ENCODE results near the gene TARBP2.

The TARBP2 gene

DNA sequence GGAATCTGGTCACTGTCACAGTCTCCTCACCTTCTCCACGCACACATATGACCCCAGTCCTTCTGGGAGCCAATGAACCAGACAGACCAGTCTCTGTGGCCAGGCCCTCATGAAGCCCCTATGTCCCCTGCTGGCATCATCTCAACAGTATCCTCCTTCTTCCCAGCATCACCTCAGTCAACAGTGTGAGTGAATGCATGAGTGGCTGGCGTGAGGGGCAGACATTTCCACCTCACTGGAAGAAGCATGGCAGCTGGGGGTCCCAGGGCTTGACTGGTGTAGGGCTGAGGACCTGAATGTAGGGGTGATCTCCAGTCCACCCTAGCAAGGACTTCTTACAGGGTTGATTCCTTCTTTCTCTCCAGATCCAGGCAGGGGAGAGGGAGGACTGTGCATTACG is 3.6 kb upstream of the TARBP2 start:
- DNase-seq, result no peak

DNA sequence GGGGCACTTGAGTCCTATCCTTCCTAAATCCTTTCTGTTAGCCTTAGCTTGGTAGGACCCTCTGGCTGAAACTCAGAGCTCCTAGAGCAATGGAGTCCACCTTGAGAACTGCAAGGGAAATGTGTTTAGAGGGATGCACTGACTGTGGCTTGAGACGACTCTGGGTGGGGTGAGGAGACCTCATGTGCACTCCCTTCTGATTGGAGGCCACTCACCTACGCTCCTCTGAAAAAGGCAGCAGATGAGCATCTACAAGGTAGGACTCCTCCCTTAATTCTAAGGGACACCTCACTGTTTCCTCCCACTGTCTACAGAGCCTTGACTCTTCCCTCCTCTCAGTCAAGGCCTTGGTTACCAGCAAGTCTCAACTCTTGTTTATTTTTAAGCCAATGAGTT is 2.9 kb upstream of the TARBP2 start:
- DNase-seq, result no peak

DNA sequence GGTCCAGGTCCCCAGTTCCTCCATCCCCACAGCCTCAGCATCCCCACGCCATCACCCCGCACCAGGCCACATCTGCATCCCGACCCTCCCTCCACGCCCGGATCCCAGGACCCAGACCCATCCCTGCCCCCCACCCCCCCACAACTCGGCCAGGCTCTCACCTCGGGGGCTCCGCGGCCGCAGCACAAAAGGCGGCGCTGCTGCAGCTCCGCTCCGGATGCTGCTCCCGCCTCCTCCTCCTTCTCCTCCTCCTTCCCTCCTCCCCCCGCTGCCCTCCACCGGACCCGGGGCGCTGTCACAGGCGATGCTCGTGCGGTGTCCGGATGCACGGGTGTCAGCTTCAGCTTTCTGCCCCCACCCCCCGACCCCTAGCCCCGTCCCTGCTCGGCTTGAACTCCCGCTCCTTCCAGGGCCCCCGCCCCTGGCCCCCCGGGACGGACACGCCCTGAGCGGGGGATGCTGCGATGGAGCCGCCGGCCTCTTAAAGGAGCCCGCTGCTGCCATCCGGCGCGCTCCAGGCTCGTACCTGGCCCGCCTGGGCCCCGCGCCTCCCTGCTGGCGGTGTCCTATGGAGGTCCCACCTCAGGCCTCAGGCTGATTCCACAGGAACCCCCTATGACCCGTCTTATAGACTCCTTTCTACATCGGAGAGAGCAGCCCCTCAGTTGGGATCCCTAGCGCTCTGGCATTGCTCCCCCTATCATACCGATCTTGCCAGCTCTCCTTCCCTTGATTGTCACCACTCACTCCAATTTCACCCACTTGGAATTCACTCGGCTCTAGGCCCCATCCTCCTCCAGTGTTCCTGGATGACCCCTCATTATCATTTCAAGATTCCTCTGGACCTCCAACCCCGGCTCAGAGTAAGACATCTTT is 1.6 kb upstream of the TARBP2 start, which contains the start of gene MAP3K12:
Gene MAP3K12, minus strand, starts transcription at position 193 of the 876 bp plus-strand sequence. CDS start 12,067 bp downstream, outside the sequence.
- no peak for DNase-seq

DNA sequence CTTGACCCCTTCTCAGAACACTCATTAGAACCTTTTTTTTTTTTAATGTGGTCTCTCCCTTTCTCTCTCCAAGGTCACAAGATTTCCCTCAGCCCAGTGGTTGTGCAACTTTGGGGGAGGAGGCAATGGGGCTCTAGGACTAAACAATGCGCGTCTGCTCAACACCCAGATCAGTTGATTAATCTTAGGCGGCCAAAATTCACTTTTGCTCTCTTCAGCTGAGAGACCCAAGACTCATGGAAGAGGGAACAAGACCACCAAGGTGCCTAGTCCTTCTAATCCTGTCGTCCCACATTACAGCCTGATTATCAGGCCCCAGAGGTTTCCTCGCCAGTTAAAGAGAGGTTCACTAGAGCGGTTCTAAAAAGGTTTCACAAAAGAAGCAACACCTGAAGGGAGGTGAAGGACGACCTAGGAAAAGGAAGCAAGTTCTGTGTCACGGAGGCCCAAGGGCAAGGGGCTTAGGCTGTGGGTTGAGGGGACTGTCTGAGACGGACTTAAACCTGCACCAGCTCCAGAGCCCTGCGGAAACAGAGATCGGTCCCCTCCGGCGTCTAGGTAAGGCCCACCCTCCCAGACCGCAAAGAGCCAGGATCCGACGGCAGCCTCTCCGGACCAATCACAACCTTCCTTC is 824 bp upstream of the TARBP2 start:
- no peak for DNase-seq

DNA sequence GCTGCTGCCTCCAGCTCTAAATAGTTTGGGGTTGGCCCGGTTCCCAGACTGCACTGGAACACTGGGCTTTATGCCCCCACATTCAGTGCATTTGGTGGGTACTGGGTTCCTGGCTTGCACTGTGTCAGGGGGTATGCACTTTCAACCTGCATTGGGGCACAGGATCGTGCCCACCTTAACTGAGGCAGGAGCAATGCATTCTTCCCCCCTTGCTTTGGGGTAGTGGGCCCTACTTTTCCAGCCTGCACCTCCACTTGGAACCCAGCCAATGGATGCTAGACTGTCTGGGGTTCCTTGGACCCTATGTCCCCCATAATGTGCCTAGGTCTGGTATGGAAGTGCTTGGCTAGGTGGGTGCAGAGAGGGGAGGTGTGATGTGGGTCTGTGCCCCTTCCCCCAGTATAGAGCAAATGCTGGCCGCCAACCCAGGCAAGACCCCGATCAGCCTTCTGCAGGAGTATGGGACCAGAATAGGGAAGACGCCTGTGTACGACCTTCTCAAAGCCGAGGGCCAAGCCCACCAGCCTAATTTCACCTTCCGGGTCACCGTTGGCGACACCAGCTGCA is 615 bp downstream of the TARBP2 start:
- no peak for DNase-seq

DNA sequence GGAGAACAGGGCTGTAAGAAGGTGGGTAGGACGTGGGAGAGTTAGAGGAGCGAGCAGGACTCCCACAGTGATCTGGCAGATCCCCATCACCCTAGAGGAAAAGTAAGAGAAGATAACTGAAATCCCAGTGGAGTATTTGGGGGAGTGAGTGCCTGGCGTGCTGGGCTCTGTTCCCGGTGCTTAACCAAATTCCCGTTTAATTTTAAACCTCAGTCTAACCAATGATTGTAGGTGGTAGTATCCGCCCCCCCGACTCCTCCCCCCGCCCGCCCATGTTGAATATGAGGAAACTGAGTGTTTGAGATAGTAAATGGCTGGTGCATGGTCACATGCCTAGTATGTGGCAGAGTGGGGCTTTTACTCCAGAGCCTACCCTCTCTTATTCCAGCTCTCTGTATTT is 1.2 kb downstream of the TARBP2 start:
- DNase-seq, result no peak

DNA sequence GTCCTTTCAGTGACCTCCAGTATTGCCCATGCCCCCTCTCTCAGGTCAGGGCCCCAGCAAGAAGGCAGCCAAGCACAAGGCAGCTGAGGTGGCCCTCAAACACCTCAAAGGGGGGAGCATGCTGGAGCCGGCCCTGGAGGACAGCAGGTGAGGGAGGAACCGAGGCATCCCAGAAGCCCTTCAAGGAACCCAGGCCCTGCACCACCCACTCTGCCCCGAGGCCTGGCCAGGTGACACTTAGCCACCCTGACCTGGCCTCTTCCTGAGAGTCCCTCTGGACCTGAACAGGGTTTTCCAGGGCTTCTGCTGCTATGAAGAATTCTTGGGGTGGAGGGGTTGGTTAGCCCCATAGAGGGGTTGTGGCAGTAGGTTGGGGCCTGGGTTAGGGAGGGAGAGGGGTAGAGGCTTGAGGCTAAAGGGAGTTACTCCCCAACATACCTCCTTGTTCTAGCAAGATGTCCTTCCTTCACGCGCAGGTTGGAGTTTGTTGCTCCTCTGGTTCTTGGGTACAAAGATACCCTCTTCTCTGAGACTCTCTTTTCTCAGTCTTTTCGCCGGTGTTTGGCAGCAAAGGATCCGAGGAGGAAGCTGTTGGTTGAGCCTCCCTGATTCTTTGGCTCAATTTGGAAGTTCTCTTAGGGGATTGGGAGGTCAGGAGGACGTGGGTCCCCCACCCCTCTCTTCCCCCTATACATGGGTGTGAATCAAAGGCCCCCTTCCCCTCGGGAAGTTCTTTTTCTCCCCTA is 2.1 kb downstream of the TARBP2 start:
- no peak for DNase-seq

DNA sequence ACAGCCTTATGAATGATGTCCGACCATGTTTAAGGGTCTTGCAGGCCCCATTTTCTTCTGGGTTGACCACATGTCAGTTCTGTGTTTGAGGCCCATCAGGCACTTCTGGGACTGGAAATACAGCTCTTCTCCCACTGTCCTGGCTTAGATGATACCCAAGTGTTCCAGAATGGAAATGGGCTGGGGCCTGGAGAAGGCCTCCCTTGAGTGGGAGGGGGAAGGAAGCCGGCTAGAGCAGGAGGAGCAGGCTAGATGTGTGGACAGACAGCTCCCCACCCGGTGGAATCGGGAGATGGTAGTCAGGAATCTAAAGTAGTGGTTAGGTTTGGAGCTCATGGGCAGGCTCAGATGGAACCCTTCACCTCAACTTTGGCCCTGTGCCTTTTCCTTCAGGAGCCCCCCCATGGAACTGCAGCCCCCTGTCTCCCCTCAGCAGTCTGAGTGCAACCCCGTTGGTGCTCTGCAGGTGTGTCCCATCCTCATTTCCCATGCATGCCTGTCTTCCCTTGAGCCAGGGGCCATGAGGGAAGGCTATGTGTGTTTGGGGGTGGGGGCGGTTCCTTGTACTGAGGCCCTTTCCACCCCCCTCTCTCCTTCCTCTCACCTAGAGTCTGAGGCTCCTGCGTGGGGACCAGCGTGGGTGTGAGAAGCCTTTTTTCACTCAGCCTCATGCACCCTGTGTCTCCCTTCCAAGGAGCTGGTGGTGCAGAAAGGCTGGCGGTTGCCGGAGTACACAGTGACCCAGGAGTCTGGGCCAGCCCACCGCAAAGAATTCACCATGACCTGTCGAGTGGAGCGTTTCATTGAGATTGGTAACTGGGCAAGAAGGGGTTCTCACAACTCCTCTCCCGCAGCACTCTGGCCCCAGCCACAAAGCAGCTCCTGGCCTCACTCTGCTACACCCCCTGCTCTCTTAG is 3.2 kb downstream of the TARBP2 start:
- DNase-seq, result no peak

DNA sequence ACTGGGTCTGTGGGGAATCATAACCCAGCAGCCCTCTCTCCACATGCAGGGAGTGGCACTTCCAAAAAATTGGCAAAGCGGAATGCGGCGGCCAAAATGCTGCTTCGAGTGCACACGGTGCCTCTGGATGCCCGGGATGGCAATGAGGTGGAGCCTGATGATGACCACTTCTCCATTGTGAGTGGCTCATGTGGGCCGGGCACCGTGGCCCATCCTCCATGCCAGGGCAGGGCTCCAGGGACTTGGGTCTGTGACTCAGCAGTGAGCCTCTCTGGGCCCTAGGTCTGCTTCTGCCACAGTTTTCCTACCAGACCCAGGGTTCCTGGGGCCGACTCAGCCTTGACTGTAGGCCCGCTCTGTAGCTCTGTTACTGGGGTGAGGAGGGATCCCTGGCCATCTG is 4.0 kb downstream of the TARBP2 start:
- DNase-seq, result no peak

DNA sequence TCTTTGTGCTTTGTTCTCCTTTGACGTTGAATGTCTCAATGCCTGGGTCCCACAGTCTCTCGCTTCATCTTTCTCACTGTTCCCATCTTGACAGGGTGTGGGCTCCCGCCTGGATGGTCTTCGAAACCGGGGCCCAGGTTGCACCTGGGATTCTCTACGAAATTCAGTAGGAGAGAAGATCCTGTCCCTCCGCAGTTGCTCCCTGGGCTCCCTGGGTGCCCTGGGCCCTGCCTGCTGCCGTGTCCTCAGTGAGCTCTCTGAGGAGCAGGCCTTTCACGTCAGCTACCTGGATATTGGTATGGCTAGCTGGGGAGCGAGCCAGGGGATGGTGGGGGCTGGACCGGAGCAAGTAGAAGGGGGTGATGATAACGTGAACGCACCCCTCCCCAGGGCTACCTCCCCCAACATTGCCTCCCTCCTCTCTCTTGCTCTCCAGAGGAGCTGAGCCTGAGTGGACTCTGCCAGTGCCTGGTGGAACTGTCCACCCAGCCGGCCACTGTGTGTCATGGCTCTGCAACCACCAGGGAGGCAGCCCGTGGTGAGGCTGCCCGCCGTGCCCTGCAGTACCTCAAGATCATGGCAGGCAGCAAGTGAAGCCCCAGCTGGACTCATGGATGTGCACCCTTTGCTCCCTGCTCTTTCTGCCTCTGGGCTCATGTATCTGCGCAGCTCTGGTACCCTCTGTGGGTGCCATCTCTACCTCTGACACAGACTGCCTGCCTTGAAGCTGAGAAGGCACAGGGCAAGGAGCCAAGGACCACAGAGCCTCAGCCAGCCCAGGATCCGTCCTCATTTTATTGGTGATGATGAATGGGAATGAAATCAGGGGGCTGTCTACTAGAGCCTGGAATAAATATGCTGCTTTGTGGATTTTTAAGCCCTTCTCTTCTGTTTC is 4.7 kb downstream of the TARBP2 start:
- no peak for DNase-seq

DNA sequence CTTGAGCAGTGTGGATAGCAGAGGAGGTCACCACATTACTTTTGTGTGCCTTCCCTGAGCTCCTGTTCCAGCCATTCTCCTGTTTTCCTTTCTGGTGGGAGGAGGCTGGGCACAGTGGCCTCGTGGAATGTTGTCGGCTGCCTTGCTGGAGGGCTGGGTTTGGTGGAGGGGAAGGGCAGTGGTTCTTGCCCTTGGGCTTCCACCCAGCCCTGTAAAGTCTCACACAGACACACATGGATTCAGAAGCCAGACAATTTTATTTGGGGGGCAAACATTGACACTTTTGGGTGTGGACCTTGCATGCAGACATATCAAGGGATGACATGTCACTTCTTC is 5.3 kb downstream of the TARBP2 start:
- no peak for DNase-seq

DNA sequence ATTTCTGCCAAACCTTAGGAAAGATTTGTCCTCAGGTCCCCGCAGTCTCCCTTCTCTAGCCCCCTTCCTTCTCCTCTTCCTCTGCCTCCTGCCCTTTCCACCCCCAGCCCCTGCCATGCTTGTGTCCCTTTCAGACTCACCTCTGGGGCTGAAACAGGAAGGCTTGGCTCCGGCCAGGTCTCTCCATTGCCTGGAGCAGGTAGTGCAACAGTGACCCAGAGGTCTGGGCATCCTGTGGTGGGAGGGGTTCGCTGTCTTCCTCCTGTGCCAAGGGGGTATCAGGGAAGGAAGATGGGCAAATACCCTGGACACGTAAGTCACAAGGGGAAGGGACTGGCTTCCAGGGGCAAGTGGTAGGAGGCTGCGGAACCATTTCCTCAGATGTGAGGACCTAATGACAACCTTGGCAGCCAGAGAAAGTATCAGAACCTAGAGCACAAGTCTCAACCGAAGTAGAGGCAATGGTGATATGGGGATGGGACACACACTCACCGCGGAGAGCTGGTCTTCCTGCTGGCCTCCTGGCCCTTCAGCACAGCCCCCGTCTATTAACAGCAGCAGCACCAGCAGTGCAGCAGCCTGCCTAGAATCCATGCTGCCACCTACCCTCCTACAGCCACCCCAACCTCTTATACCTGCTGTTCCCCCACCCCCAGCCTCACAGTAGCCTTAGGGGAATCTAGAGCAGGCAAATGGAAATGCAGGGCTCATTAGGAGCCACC is 6.0 kb downstream of the TARBP2 start, which contains the start of gene NPFF:
Gene NPFF, minus strand, starts transcription at position 604 of the 722 bp plus-strand sequence. Its CDS starts 10 bp downstream, at position 594.
- DNase-seq, result no peak

DNA sequence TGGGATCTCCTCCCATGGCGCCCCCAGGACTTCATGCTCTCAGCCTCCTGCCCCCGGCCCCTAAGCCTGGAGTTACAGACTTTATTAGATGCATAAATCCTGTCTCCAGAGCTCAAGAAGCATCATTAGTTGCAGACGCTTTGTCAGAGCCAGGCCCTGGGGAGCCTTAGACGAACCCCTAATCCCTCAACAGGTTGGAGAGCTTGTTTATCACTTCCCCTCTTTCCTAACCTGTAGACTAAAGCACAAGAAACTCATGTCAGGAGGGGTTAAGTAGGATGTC is 6.5 kb downstream of the TARBP2 start:
- DNase-seq, result no peak

DNA sequence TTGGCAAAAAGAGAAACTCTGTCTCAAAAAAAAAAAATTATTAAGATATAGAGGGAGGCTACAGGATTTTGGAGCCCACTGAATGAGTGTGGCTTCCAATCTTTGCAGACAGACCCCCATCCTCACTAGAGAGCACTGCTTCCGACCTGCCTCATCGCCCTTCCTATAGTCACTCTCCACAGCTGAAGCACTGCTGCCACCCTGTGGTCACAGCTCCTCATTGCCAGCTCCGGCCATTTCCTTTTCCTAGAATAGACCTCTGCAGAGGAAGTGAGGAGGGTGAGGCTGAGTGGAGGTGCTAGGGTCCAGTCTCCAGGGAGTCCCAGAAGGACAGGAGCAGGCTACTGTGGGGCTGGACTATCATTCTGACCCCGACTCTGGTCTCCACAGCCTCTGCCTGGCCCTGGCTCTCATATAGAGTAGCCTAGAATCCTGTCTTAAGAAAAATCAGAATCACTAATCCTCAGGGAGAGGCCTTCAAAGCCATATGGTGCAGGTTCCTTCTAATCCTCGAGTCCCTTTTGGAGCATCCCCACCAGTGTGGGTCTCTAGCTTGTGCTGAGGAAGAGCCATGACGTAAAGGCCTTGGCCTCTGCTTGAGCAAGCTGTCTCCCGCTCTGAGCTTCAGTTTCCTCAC is 7.6 kb downstream of the TARBP2 start:
- peak; percentile 86 for DNase-seq

DNA sequence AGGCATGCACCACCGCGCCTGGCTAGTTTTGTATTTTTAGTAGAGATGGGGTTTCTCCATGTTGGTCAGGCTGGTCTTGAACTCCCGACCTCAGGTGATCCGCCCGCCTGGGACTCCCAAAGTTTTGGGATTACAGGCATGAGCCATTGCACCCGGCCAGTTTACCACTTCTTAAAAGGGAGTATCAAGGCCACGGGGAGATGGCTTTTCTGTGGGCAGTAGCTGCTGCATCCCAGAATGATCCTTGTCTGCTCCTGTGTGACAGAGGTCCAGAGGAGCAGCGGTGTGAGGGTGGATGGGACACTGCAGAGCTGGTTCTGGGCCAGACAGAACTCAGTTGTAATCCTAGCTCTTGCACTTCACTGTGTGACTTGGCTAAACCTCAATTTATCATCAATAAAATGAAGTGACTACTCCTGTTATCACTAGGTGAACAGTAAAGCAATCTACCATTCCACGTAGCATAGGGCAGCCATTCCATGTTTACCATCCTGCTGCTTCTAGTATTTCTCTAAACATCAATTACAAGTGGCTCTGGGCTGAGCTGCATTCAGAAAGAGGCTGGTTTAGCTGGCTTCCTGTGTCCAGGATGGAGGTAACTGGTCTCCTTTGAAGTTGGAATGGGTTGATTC is 9.2 kb downstream of the TARBP2 start:
- peak; percentile 42 for DNase-seq

DNA sequence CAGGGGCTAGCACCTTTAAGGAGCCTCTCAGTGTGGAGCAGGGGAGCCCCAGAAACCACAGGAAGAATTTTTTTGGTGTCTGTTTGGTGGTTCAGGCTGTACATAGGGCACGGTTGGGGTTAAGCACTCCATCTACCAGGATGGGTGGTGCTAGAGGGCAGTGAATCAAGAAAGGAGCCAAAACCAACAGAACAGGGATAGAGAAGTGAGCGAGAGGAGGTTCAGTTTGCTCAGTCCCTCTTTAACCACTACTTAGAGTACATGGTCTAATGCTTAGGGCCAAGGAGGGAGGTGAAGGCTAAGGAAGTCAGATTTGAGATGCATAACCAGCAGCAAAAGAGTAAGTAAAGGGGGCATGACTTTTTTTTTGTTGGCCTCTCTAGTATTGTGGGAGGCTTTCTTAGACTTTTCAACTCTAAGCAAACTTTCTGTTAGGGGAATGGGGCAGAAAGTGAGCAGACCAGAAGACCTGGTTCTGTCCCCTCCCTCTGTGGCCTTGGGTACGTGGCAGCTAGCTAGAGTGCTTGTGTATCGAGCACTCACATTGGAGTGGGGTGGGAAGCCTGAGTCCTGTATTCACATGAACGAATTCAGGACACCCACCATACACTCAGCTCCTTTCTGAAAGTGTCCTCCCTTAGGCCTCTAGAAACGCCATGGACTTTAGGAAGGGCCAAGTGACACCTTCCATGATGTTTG is 12.8 kb downstream of the TARBP2 start:
- DNase-seq, result no peak

DNA sequence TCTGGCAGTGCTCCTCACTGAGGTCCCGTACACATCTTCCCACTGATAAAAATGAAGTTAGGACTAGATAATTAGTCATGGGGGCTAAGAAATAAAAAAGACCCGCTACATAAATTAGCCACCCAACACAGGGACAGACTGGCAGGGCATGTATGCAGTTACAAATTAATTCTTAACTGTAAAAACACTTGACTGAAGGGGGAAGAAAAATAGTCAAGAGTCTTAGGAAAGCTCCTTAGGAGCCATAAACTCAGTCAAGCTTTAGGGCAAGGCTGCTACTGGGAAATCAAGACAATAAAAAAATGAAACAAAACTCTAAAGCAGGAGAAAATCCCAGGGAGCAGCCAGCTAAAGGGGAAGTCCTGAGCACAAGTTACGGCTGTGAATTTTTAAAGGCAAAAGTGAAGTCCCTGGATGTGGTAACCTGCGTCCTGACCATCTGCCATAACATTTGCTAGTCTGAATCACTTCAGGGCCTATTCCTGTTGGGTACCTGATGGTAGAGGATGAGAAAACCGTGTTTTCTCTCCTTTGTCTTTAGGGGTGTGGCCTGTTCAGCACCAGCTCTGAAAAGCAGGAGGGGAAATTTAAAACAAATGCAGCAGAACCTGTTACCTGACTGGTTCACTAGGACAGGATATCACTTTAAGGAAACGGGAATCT is 13.7 kb downstream of the TARBP2 start:
- no peak for DNase-seq

DNA sequence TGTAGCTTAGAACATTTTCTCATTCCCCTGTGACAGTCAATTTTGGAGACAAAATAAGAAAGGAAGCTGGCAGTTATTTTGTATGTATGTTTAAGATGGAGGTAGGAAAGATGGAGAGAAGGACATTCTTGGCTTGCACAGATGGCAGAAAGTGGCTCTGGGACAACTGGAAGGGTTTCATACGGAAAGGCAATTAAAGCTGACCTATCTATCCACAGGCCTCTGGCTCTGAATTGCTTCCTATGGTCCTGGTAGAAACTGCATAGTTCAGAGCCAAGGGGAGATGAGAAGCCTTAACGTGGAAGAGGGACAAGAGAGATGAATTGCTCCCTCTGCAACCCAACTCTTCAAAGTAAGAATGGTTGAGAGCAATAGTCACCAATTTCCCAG is 14.2 kb downstream of the TARBP2 start:
- DNase-seq, result no peak

All from NCI-H2029 treated with DMSO at 0.1 percent for 48 hours (cell line).